HFF-Myc (cell line): ENCODE data around the gene HTR1E.

Source experiments
- DNase-seq: peaks from one replicate; pipeline ENCODE4 v3.0.0-alpha.2; 2011; ENCODE audit warnings: low read depth; ENCODE audit errors: extremely low read depth
- H3K4me3 ChIP-seq: replicated peaks from 2 replicates; pipeline ENCODE4 v1.5.1; 2011; ENCODE audit warnings: low read depth, mild to moderate bottlenecking, control low read depth, low read length
- TF ChIP-seq, protein P1 (sequence below): IDR thresholded peaks from 2 replicates; pipeline ENCODE4 v1.5.1; 2012; ENCODE audit warnings: mild to moderate bottlenecking, low read depth, low read length, control low read depth; ENCODE audit errors: missing control alignments

Gene HTR1E

DNA sequence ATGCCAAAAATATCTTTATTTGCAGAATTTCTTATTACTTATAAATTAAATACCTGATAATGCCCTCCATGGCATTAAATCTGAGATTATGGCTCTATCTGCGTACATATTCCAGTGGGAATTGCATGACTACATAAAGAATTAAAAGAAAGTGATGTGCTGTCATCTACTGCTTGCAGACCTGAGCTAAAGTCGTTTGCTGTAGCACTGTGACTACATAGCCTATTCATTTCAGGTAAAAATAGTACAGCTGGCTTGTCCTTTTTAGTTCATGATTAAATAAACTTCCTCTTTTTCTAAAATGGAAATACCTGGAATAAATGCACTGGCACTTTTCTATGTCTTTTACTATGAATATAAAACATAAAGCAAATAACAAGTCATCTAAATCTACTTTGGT, 79.4 kb downstream of the HTR1E start:
- TF ChIP-seq, protein P1, sequence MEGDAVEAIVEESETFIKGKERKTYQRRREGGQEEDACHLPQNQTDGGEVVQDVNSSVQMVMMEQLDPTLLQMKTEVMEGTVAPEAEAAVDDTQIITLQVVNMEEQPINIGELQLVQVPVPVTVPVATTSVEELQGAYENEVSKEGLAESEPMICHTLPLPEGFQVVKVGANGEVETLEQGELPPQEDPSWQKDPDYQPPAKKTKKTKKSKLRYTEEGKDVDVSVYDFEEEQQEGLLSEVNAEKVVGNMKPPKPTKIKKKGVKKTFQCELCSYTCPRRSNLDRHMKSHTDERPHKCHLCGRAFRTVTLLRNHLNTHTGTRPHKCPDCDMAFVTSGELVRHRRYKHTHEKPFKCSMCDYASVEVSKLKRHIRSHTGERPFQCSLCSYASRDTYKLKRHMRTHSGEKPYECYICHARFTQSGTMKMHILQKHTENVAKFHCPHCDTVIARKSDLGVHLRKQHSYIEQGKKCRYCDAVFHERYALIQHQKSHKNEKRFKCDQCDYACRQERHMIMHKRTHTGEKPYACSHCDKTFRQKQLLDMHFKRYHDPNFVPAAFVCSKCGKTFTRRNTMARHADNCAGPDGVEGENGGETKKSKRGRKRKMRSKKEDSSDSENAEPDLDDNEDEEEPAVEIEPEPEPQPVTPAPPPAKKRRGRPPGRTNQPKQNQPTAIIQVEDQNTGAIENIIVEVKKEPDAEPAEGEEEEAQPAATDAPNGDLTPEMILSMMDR: no peak
- no peak overlapping the region for H3K4me3 ChIP-seq
- no peak for DNase-seq

DNA sequence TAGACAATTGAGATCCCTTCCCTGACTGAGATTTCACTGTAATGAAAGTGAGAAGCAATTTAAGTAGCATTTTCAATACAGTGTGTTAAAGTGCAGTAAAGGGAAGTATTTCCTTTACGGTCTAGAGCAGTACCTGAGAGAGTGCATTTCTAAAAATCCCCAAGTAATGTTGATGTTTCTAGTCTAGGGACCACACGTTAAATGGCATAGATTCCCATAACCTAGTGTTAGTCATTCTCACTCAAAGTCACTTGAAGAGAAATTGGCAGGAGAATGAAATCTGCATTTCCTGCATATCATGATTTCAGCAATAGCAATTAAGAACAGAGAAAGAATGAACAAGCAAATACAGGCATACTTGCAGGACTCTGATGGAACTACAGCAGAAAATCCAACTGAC, 89.7 kb downstream of the HTR1E start:
- TF ChIP-seq, protein P1: no peak
- H3K4me3 ChIP-seq: no peak overlapping the region
- DNase-seq: no peak

DNA sequence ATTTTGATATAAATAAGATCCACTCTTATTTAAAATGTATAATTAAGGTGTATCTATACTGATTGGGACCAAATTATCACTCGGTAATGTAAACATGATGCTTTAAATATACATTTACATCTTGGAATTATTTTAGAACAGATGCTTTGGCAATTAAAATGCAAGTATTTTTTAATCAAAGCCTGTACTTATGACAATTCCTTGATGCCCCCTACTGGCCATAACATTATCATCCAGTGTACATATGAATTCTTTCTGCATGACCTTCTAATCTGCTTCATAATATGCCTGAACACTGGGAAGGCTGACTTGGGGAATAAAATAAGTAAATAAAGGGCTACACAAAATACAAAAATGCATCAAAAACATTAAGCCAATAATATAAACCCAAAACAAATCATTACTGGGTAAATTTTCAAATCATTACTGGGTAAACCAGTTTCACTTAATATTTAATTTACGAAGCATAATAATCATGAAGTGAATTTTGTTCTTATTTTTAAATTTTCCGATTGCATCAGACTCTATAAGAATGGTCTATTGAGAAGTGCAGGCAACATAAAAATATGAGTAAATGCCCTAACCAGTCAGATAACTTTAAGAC, 92.5 kb downstream of the HTR1E start:
- DNase-seq: peak; percentile 22
- TF ChIP-seq, protein P1: peak; percentile 50

DNA sequence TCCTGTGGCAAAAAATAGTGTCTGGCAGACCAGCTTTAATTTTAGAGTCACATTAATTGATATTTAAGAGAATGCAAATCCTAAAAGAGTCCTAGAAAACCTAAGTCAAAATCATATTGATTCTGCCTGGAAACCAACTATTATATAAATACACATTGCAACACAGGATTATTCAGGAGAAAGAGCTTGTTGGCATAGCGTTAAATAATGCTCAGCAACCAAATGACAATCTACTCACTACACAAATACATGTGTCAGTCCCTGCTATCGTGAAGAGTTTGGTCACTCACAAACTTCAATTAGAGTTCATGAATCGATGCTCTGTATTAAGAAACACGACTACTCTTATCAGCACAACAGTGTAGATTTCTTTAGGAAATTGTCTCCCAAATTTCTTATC, 103.4 kb downstream of the HTR1E start:
- DNase-seq: no peak
- TF ChIP-seq, protein P1: no peak
- H3K4me3 ChIP-seq: no peak overlapping the region

More for the DNA sequence above, 92.5 kb downstream of the HTR1E start:
- H3K4me3 ChIP-seq: no peak overlapping the region

DNA sequence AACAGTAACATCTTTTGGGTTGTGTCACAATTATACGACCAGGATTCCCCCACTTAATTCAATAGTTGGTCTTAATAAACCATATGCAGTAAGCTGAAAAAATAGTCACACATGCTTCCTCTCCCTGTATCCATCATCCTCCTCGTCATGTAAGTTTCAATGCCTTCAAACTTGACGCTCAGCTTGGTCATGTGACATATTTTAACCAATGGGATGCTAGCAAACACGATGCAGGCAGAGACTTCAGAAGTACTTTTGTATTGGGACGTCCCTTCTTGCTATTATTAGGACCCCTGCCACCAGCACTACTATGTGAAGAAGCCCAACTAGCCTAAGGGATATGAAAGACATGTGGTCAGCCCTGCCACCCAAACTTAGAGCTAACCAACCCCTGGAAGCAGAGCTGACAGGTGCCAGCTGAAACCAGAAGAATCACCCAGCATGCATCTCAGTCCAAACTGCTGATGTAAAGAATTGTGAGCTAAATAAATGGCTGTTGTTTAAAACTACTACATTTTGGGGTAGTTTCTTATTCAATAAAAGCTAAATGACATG, 108.3 kb downstream of the HTR1E start:
- no peak overlapping the region for H3K4me3 ChIP-seq
- DNase-seq: no peak
- TF ChIP-seq, protein P1: no peak

DNA sequence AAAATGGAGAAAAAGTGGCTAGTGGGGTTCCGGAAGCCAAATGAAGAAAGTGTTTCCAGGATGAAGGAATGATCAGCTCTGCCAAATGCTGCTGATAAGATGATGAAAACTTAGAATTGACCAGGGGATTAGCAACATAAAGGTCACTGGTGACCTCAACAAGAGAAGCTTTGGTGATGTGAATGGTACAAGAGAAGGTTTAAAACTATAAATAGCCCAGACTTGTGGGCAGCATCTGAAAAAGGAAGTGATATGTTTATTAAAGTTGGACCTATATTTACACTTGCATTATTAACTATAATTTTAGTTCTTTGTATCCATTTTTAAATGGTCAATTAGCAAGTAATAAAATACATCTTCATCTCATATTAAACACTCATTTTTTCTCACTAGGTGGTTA, 112.5 kb downstream of the HTR1E start:
- DNase-seq: no peak
- TF ChIP-seq, protein P1: no peak
- H3K4me3 ChIP-seq: no peak overlapping the region

DNA sequence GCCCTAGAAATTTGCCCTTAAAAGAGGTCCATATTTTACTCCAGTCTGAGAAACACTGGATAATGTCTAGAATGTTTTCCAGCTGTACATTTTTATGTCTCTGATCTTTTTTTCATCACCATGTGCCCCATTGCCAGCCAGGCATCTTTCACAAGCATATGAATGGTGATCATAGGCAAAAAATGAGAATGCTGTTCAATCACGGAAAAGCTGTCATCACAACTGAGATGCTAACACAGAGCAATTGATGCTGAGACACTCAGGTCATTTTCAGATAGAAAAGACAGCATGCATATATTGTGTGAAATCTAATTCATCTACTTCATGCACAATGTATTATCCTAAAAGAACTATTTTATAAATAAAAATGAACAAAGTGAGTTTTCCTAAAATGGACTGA, 116.0 kb downstream of the HTR1E start:
- TF ChIP-seq, protein P1: no peak
- H3K4me3 ChIP-seq: no peak overlapping the region
- DNase-seq: no peak
